Measurements from ENCODE around the gene PRRX1. TPM values are rescaled to one million over a fixed set of nuclear protein-coding genes. Genes with fewer than 3 reads are reported as not detected.

PRRX1 gene
- polyA plus RNA-seq, 3 donors: not detected

DNA sequence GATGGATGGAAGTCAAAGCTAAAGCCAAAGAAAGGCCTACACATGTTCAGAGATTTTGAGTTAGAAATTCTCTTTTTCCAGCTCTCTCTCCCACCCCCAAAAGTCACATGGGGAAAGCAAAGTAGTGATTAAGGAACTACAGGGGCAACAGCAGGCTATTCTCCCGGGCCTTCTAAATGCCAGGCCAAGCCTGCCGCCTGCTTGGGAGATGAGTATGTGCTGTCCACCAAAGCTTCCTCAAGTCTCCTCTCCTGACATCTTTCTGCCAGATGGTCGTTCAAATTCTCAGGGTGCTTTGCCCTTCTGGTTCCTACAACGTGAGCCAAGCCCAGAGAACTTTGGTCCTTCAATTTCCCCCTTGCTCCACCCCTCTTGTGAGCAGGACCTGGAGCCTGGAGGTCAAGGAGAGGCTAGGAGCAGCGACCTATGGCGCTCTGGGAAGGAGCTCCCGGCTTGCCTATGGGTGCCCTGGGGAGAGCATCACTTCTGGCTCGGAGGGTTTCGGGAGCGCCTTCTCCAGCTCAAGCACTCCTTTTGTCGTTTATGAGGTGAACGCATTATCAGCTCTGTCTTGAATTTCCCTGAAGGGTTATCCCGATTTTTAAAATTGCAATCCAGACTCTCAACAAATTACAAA, 4.4 kb upstream of the PRRX1 start:
- intact Hi-C loops (cut with micrococcal nuclease): no loop called here
- no peak overlapping the region for H3K4me2 ChIP-seq (replicated peaks; ENCODE audit: extremely low read depth, low read length, poor library complexity, severe bottlenecking)
- Mint-ChIP-seq H3K9me3 (peaks cover 0 to 29% (median 8%) of the 10 kb centered on the region in 7 donors), H3K4me3 (peak overlapping the region in 1 of 2 donors; percentile 17), H3K27me3 (ENCODE audit: low read depth in 3 of 3) (peaks cover 60 to 73% (median 67%) of the 10 kb centered on the region in 3 donors), H3K36me3 (peaks cover 2 to 7% of the 10 kb centered on the region in 2 donors), H3K4me1 (peaks cover 10% of the 10 kb centered on the region), H3K27ac (no peak overlapping the region)
- H3K4me1 ChIP-seq (ENCODE audit: control insufficient read depth in 1 of 2, insufficient read depth in 2 of 2, low read length in 2 of 2): no peaks in the 10 kb centered on the region
- H4K20me1 ChIP-seq (ENCODE audit: insufficient read depth, low read length): no peaks in the 10 kb centered on the region
- H3K9me3 ChIP-seq (replicated peaks in 1 of 2; ENCODE audit: control insufficient read depth in 1 of 2, insufficient read depth in 1 of 2, low read length in 2 of 2): peaks cover 0 to 31% of the 10 kb centered on the region in 2 donors
- no peak overlapping the region for H2AFZ ChIP-seq (ENCODE audit: insufficient read depth, low read depth, low read length, poor library complexity, severe bottlenecking)
- TF ChIP-seq, protein P1, sequence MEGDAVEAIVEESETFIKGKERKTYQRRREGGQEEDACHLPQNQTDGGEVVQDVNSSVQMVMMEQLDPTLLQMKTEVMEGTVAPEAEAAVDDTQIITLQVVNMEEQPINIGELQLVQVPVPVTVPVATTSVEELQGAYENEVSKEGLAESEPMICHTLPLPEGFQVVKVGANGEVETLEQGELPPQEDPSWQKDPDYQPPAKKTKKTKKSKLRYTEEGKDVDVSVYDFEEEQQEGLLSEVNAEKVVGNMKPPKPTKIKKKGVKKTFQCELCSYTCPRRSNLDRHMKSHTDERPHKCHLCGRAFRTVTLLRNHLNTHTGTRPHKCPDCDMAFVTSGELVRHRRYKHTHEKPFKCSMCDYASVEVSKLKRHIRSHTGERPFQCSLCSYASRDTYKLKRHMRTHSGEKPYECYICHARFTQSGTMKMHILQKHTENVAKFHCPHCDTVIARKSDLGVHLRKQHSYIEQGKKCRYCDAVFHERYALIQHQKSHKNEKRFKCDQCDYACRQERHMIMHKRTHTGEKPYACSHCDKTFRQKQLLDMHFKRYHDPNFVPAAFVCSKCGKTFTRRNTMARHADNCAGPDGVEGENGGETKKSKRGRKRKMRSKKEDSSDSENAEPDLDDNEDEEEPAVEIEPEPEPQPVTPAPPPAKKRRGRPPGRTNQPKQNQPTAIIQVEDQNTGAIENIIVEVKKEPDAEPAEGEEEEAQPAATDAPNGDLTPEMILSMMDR (IDR thresholded peaks at IDR 0.05): no peak
- no peaks in the 10 kb centered on the region for H3K36me3 ChIP-seq (replicated peaks in 1 of 2; ENCODE audit: control insufficient read depth in 1 of 2, insufficient read depth in 2 of 2, low read length in 2 of 2)
- H3K27ac ChIP-seq (ENCODE audit: low read depth in 1 of 2, low read length in 2 of 2): no peak overlapping the region
- H3K4me3 ChIP-seq (replicated peaks in 1 of 3; ENCODE audit: low read depth in 2 of 3, low read length in 3 of 3): no peak overlapping the region
- H3K79me2 ChIP-seq (ENCODE audit: insufficient read depth, low read length): no peaks in the 10 kb centered on the region
- no peak for DNase-seq
- peaks cover 54 to 63% of the 10 kb centered on the region in 2 donors for H3K27me3 ChIP-seq (ENCODE audit: control insufficient read depth in 2 of 2, insufficient read depth in 2 of 2, low read length in 2 of 2)
- H3K9ac ChIP-seq (ENCODE audit: insufficient read depth, low read length, poor library complexity, severe bottlenecking): no peak overlapping the region
- WGBS (ENCODE audit: insufficient coverage): 44% methylated on average over 4 of the region's 13 CpGs

DNA sequence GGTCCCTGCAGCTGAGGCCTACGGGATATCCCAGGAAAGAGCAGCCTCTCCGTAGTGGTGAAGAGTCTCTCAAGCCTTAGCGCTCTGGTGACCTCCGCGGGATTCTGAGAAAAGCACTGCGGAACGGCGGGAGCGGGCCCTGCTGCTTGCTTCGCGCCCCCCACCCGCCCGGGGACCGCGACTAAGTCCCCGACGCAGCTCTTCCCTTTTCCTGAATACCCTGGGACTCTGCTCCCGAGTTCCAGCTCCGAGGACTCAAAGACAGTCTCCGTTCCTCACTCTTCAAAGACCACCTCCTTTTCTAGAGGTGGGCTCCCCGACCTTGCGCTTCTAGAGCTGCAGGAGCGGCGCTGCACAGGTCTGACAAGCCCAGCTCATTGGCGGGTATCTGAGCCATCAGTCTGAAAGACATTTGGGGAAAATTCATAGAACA, 3.6 kb upstream of the PRRX1 start:
- Mint-ChIP-seq H3K4me3 (peak overlapping the region in 1 of 2 donors; percentile 66), H3K9me3 (peaks cover 0 to 32% (median 12%) of the 10 kb centered on the region in 7 donors), H3K27me3 (ENCODE audit: low read depth in 3 of 3) (peaks cover 68 to 76% (median 75%) of the 10 kb centered on the region in 3 donors), H3K27ac (no peak overlapping the region), H3K36me3 (peaks cover 2 to 9% of the 10 kb centered on the region in 2 donors), H3K4me1 (peaks cover 17% of the 10 kb centered on the region)
- 7% methylated on average over 21 of the region's 25 CpGs for WGBS (ENCODE audit: insufficient coverage)
- TF ChIP-seq, protein P1 (IDR thresholded peaks at IDR 0.05): no peak
- Histone ChIP-seq H3K4me3 (replicated peaks in 1 of 3; ENCODE audit: low read depth in 2 of 3, low read length in 3 of 3) (no peak overlapping the region), H3K9me3 (replicated peaks in 1 of 2; ENCODE audit: control insufficient read depth in 1 of 2, insufficient read depth in 1 of 2, low read length in 2 of 2) (peaks cover 0 to 39% of the 10 kb centered on the region in 2 donors), H3K27ac (ENCODE audit: low read depth in 1 of 2, low read length in 2 of 2) (no peak overlapping the region), H3K27me3 (ENCODE audit: control insufficient read depth in 2 of 2, insufficient read depth in 2 of 2, low read length in 2 of 2) (peaks cover 60 to 71% of the 10 kb centered on the region in 2 donors), H3K9ac (ENCODE audit: insufficient read depth, low read length, poor library complexity, severe bottlenecking) (no peak overlapping the region), H3K79me2 (ENCODE audit: insufficient read depth, low read length) (no peaks in the 10 kb centered on the region), H3K4me1 (ENCODE audit: control insufficient read depth in 1 of 2, insufficient read depth in 2 of 2, low read length in 2 of 2) (no peaks in the 10 kb centered on the region), H3K36me3 (replicated peaks in 1 of 2; ENCODE audit: control insufficient read depth in 1 of 2, insufficient read depth in 2 of 2, low read length in 2 of 2) (no peaks in the 10 kb centered on the region), H3K4me2 (replicated peaks; ENCODE audit: extremely low read depth, low read length, poor library complexity, severe bottlenecking) (no peak overlapping the region), H4K20me1 (ENCODE audit: insufficient read depth, low read length) (no peaks in the 10 kb centered on the region), H2AFZ (ENCODE audit: insufficient read depth, low read depth, low read length, poor library complexity, severe bottlenecking) (no peak overlapping the region)
- intact Hi-C loops (cut with micrococcal nuclease): no loop called here
- no peak for DNase-seq
